GM18519 (cell line): Measurements from ENCODE around the gene TRPM3.

Experiments
- ATAC-seq: cut with Tn5 transposase; IDR thresholded peaks from one replicate; pipeline ENCODE4 v1.9.1; 2021; ENCODE audit warnings: mild to moderate bottlenecking, moderate library complexity; ENCODE audit not compliant: unreplicated experiment, low FRiP score

TRPM3 gene

GRCh38 chr9:71121275-71122021 is at the start of gene TRPM3:
Gene TRPM3 (minus strand): TSS chr9:71121621. CDS start chr9:71121354, 267 bp downstream.
- no peak for ATAC-seq

GRCh38 chr9:71168418-71168817 is 47.0 kb upstream of the TRPM3 start:
- ATAC-seq: no peak

GRCh38 chr9:71162126-71162525 is 40.7 kb upstream of the TRPM3 start:
- no peak for ATAC-seq

- ATAC-seq: no peak
Measured at GRCh38 chr9:71157731-71158130, 36.3 kb upstream of the TRPM3 start.

GRCh38 chr9:71147368-71147767 is 25.9 kb upstream of the TRPM3 start:
- ATAC-seq: no peak

- ATAC-seq: no peak
Measured at GRCh38 chr9:71146511-71146910, 25.1 kb upstream of the TRPM3 start.

- no peak for ATAC-seq
Measured at GRCh38 chr9:71145179-71145578, 23.8 kb upstream of the TRPM3 start.

- ATAC-seq: no peak
Measured at GRCh38 chr9:71144495-71144894, 23.1 kb upstream of the TRPM3 start.

- ATAC-seq: no peak
Measured at GRCh38 chr9:71136696-71137095, 15.3 kb upstream of the TRPM3 start.

- no peak for ATAC-seq
Measured at GRCh38 chr9:71131145-71131544, 9.7 kb upstream of the TRPM3 start.

GRCh38 chr9:71130521-71130920 is 9.1 kb upstream of the TRPM3 start:
- ATAC-seq: no peak

- ATAC-seq: no peak
Measured at GRCh38 chr9:71128796-71129195, 7.4 kb upstream of the TRPM3 start.

GRCh38 chr9:71127301-71127700 is 5.9 kb upstream of the TRPM3 start:
- ATAC-seq: no peak

- no peak for ATAC-seq
Measured at GRCh38 chr9:71122421-71122820, 1.0 kb upstream of the TRPM3 start.

- no peak for ATAC-seq
Measured at GRCh38 chr9:71122022-71122275, 528 bp upstream of the TRPM3 start.

- ATAC-seq: no peak
Measured at GRCh38 chr9:71120501-71121247, 747 bp downstream of the TRPM3 start.

GRCh38 chr9:71119746-71120145 is 1.7 kb downstream of the TRPM3 start:
- ATAC-seq: no peak

GRCh38 chr9:71118324-71118723 is 3.1 kb downstream of the TRPM3 start:
- no peak for ATAC-seq

GRCh38 chr9:71115448-71115975 is 5.9 kb downstream of the TRPM3 start:
- no peak for ATAC-seq

GRCh38 chr9:71112866-71113265 is 8.6 kb downstream of the TRPM3 start:
- no peak for ATAC-seq

GRCh38 chr9:71108937-71109336 is 12.5 kb downstream of the TRPM3 start:
- no peak for ATAC-seq

- no peak for ATAC-seq
Measured at GRCh38 chr9:71106992-71107391, 14.4 kb downstream of the TRPM3 start.
